Endothelial cell of umbilical vein (primary cell): ENCODE data around the gene HIVEP3.

Experiments
- GATA2 ChIP-seq: IDR thresholded peaks from 2 replicates; pipeline ENCODE4 v1.7.0; 2011; ENCODE audit warnings: low read depth, mild to moderate bottlenecking, moderate library complexity, mixed read lengths, low read length; ENCODE audit not compliant: insufficient read length, insufficient read depth
- POLR2AphosphoS5 ChIP-seq: IDR thresholded peaks from 2 replicates; pipeline ENCODE4 v1.6.1; 2012; ENCODE audit warnings: low read depth, mild to moderate bottlenecking, control low read depth, low read length, moderate library complexity; ENCODE audit not compliant: insufficient read depth
- TF ChIP-seq, protein P1 (sequence below), 2 donors: IDR thresholded peaks; 1 replicate in 1 of 2; 2 replicates in 1 of 2; pipeline ENCODE4 v1.5.1; 2011; ENCODE audit warnings: low read length in 2 of 2, mild to moderate bottlenecking in 2 of 2, moderate library complexity in 2 of 2, control low read depth in 1 of 2, inconsistent platforms in 1 of 2, low read depth in 1 of 2; ENCODE audit not compliant: insufficient read depth in 1 of 2; ENCODE audit errors: extremely low read depth in 1 of 2

- TF ChIP-seq, protein P1, sequence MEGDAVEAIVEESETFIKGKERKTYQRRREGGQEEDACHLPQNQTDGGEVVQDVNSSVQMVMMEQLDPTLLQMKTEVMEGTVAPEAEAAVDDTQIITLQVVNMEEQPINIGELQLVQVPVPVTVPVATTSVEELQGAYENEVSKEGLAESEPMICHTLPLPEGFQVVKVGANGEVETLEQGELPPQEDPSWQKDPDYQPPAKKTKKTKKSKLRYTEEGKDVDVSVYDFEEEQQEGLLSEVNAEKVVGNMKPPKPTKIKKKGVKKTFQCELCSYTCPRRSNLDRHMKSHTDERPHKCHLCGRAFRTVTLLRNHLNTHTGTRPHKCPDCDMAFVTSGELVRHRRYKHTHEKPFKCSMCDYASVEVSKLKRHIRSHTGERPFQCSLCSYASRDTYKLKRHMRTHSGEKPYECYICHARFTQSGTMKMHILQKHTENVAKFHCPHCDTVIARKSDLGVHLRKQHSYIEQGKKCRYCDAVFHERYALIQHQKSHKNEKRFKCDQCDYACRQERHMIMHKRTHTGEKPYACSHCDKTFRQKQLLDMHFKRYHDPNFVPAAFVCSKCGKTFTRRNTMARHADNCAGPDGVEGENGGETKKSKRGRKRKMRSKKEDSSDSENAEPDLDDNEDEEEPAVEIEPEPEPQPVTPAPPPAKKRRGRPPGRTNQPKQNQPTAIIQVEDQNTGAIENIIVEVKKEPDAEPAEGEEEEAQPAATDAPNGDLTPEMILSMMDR (IDR thresholded peaks at IDR 0.05; ENCODE audit: extremely low read depth in 1 of 2, insufficient read depth in 1 of 2, low read depth in 1 of 2, low read length in 2 of 2), result no peak
- TF ChIP-seq POLR2AphosphoS5 (no peak), GATA2 (no peak)
These were observed 444.9 kb downstream of the HIVEP3 start for GRCh38 chr1:41473738-41474362.
